DND-41 (cell line): Measurements from ENCODE around the gene FHOD3.

Experiments used
- ATAC-seq: fragments of 200-7000 bp; cut with Tn5 transposase; 3 replicates; pipeline ENCODE4 v1.9.1; 2021; ENCODE audit warnings: low read depth; ENCODE audit not compliant: insufficient read depth
- DNase-seq: peaks from one replicate; pipeline ENCODE4 v3.0.0-alpha.2; 2020
- H2AFZ ChIP-seq: 2 replicates; pipeline ENCODE4 v1.6.0; 2012; ENCODE audit warnings: low read depth, low read length
- H3K27ac ChIP-seq: 2 replicates; pipeline ENCODE4 v1.5.1; 2012; ENCODE audit warnings: low read length, inconsistent platforms
- H3K27me3 ChIP-seq: fragments of 200-600 bp; sonication (generic); 2 replicates; pipeline ENCODE4 v1.6.0; 2012; ENCODE audit warnings: low read length, mild to moderate bottlenecking, inconsistent platforms; ENCODE audit not compliant: insufficient read depth, poor library complexity
- H3K36me3 ChIP-seq: 2 replicates; pipeline ENCODE4 v1.5.1; 2012; ENCODE audit warnings: low read length, inconsistent platforms; ENCODE audit not compliant: insufficient read depth
- H3K4me1 ChIP-seq: 2 replicates; pipeline ENCODE4 v1.5.1; 2012; ENCODE audit warnings: mild to moderate bottlenecking, low read length; ENCODE audit not compliant: insufficient read depth
- H3K4me2 ChIP-seq: 2 replicates; pipeline ENCODE4 v1.6.0; 2012; ENCODE audit warnings: mild to moderate bottlenecking, moderate library complexity, low read length, inconsistent platforms; ENCODE audit not compliant: insufficient read depth
- H3K4me3 ChIP-seq, 2 experiments: fragments of 200-600 bp in 1 of 2; shearing (Covaris generic) in 1 of 2; 2 replicates each; pipeline ENCODE4 v1.5.1; 2012 to 2016; ENCODE audit warnings: inconsistent platforms in 2 of 2, low read length in 2 of 2, mild to moderate bottlenecking in 2 of 2, low read depth in 1 of 2, moderate library complexity in 1 of 2
- H3K79me2 ChIP-seq: 2 replicates; pipeline ENCODE4 v1.6.0; 2012; ENCODE audit warnings: low read length, inconsistent platforms; ENCODE audit not compliant: insufficient read depth
- H3K9ac ChIP-seq: 2 replicates; pipeline ENCODE4 v1.6.0; 2012; ENCODE audit warnings: low read depth, mild to moderate bottlenecking, inconsistent platforms, low read length, moderate library complexity
- H3K9me3 ChIP-seq: 2 replicates; pipeline ENCODE4 v1.5.1; 2012; ENCODE audit warnings: low read length, moderate library complexity, mild to moderate bottlenecking, inconsistent platforms; ENCODE audit not compliant: insufficient read depth, severe bottlenecking
- H4K20me1 ChIP-seq: 2 replicates; pipeline ENCODE4 v1.6.0; 2012; ENCODE audit warnings: low read length; ENCODE audit not compliant: insufficient read depth
- CTCF ChIP-seq: IDR thresholded peaks from 2 replicates; pipeline ENCODE4 v1.5.1; 2012; ENCODE audit warnings: borderline replicate concordance, low read length, moderate library complexity, mild to moderate bottlenecking; ENCODE audit not compliant: poor library complexity, severe bottlenecking; ENCODE audit errors: extremely low read depth
- EZH2 ChIP-seq: IDR thresholded peaks from 3 replicates; pipeline ENCODE4 v1.6.1; 2012; ENCODE audit warnings: borderline replicate concordance, low read depth, mild to moderate bottlenecking, moderate library complexity, low read length, inconsistent platforms; ENCODE audit not compliant: severe bottlenecking

The FHOD3 gene

GRCh38 chr18:36640021-36640952 lies 342.8 kb downstream of the FHOD3 start:
- H3K27me3 ChIP-seq: no peaks in the 10 kb centered on the region
- H3K9ac ChIP-seq: no peak overlapping the region
- no peak overlapping the region for H3K27ac ChIP-seq
- no peak for ATAC-seq
- H3K9me3 ChIP-seq: no peaks in the 10 kb centered on the region
- no peak for TF ChIP-seq CTCF
- no peak for DNase-seq
- no peak overlapping the region for H2AFZ ChIP-seq
- no peaks in the 10 kb centered on the region for H4K20me1 ChIP-seq
- H3K79me2 ChIP-seq: no peaks in the 10 kb centered on the region
- no peaks in the 10 kb centered on the region for H3K36me3 ChIP-seq
- no peak overlapping the region for H3K4me3 ChIP-seq
- H3K4me2 ChIP-seq: no peak overlapping the region
- no peaks in the 10 kb centered on the region for H3K4me1 ChIP-seq

GRCh38 chr18:36643061-36643460 lies 345.5 kb downstream of the FHOD3 start:
- TF ChIP-seq CTCF (no peak), EZH2 (no peak)
- no peak overlapping the region for H3K4me3 ChIP-seq
- no peak overlapping the region for H3K9ac ChIP-seq
- H3K4me2 ChIP-seq: no peak overlapping the region
- no peaks in the 10 kb centered on the region for H3K36me3 ChIP-seq
- H3K79me2 ChIP-seq: no peaks in the 10 kb centered on the region
- no peaks in the 10 kb centered on the region for H3K27me3 ChIP-seq
- no peaks in the 10 kb centered on the region for H3K4me1 ChIP-seq
- H3K27ac ChIP-seq: no peak overlapping the region
- ATAC-seq: no peak
- no peaks in the 10 kb centered on the region for H4K20me1 ChIP-seq
- DNase-seq: no peak
- no peaks in the 10 kb centered on the region for H3K9me3 ChIP-seq
- no peak overlapping the region for H2AFZ ChIP-seq

GRCh38 chr18:36648803-36649202 lies 351.3 kb downstream of the FHOD3 start:
- DNase-seq (no peak), ATAC-seq (no peak)
- H3K36me3 ChIP-seq: no peaks in the 10 kb centered on the region
- H3K9ac ChIP-seq: no peak overlapping the region
- H3K9me3 ChIP-seq: no peaks in the 10 kb centered on the region
- H3K27me3 ChIP-seq: peaks cover 7% of the 10 kb centered on the region
- H2AFZ ChIP-seq: no peak overlapping the region
- no peaks in the 10 kb centered on the region for H4K20me1 ChIP-seq
- TF ChIP-seq EZH2 (no peak), CTCF (no peak)
- H3K4me1 ChIP-seq: no peaks in the 10 kb centered on the region
- no peaks in the 10 kb centered on the region for H3K79me2 ChIP-seq
- no peak overlapping the region for H3K4me2 ChIP-seq
- no peak overlapping the region for H3K4me3 ChIP-seq
- H3K27ac ChIP-seq: no peak overlapping the region
